HG03442 (cell line): ENCODE results near the gene DHRS7B.

Experiments used
- ATAC-seq: cut with Tn5 transposase; IDR thresholded peaks from one replicate; pipeline ENCODE4 v1.9.1; 2021; ENCODE audit warnings: mild to moderate bottlenecking, moderate library complexity; ENCODE audit not compliant: unreplicated experiment

Gene DHRS7B

DNA sequence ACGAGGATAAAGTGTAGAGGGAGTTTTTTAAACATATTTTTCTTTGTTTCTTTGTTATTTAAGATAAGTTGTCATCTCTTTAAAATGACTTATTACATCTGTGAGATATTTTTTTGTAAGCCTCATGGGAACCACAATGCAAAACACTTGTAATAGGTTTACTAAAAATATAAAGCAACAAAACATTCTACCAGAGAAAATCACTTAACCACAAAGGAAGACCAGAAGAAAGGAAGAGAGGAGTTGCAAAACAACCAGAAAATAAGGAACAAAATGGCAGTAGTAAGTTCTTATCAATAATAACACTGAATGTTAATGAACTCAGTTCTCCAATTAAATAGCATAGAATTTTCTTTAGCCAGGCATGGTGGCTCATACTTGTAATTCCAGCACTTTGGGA is 22.9 kb downstream of the DHRS7B start:
- no peak for ATAC-seq

DNA sequence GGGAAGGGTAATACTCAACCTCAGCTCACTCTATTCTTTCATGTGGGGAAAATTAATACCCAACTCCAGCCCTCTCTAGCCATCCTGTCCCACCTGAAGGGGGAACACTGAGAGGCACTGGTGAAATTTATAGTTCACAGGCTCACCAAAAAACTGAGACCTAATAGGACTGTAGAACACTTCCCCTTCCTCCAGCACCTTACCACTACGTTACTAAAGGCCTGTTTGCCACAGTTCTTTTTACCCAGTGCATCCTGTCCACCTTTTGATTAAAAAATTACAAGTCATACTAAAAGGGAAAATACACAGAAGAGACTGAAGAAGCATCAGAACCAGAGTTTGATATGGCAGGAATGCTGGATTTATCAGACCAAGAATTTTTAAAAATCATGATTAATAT is 26.0 kb downstream of the DHRS7B start:
- ATAC-seq = no peak

DNA sequence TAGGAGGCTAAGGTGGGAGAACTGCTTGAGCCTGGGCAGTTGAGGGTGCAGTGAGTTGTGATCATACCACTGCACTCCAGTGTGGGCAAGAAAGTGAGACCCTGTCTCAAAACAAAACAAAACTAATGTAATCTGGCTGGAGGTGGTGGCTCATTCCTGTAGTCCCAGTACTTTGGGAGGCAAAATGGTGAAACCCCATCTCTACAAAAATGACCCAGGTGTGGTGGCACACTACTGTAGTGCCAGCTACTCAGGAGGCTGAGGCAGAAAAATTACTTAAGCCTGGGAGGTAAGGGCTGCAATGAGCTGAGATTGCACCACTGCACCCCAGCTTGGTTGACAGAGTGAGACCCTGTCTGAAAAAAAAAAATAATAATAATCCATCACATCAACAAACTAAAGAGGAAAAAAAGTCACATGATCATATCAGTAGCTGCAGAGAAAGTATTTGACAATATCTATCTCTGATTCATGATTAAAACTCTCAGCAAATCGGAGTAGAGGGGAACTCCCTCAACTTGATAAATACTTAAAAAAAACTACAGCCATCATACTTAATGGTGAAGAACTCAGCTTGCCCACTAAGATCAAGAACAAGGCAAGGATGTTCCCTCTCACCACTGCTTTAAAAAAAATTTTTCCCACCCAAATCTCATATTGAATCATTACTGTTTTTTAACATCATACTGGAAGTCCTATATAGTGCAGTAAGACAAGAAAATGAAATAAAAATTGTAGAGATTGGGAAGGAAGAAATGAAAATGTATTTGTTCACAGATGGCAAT is 31.0 kb downstream of the DHRS7B start:
- no peak for ATAC-seq

DNA sequence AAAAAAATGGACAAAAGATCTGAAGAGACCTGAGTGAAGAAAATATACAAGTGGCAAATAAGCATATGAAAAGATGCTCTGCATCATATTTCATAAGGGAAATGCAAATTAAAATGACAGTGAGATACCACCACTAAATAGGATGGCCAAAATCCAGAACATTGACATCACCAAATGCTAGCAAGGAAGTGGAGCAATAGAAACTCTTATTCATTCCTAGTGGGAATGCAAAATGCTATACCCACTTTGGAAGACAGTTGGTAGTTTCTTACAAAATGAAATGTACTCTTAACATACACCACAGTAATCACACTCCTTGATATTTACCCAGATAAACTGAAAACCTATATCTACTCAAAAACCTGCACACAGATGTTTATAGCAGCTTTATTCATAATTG is 33.6 kb downstream of the DHRS7B start:
- ATAC-seq = no peak

DNA sequence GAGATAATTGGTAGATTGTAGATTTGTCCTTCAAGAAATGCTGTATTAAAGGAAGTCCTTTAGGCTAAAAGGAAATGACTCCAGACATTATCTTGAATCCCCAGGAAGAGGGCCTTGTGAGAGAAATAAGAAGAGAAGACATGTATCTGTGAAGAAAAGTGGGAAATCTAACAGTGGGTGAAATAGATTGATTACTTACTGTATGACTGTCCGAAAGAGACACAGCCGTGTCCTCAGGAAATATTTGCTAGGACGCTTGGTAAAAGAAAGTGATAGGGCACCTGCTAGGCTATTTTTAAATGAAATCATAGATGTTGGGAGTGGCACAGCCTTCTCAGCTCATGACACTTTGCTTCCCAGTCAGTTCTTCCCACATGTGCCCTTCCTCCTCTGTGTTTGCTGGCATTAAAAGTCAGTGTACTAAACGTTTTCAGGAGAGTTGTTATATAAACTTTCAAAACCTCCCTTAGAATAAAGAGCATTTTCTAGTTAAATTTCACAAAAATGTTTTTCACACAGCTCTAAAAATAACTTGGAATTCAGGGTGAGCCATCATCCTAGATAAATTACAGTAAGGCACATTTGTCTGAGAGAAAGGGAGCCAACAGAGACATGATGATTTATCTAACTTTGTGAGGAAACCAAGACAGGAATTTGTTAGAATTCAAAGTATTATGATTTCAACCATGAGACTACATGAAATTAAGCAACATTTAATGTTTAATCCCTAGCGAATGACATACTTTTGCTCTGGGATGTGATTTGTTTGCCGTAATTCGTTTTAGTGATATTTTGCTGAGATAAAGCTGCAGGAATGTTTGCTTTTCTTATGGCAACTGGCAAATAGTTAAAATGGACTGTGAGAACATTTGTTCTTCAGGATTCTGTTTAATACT is 35.0 kb downstream of the DHRS7B start:
- ATAC-seq = no peak

DNA sequence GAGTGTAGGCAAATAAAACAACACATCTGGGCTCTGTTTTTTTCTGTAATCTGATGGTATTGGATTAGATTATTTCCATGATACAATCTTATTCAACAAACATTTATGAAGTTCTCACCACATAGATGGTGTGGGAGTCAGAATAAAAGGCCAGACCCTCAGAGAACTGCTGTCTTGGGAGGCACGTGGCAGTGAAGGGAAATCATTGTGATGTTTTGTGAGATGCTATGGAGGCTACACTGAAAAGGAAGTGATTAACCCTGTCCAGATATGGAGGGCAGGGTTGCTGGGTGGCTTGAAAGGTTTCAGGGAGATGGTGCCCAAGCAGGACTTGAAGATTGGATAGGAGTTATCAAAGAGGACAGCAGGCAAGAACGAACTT is 35.6 kb downstream of the DHRS7B start:
- no peak for ATAC-seq

DNA sequence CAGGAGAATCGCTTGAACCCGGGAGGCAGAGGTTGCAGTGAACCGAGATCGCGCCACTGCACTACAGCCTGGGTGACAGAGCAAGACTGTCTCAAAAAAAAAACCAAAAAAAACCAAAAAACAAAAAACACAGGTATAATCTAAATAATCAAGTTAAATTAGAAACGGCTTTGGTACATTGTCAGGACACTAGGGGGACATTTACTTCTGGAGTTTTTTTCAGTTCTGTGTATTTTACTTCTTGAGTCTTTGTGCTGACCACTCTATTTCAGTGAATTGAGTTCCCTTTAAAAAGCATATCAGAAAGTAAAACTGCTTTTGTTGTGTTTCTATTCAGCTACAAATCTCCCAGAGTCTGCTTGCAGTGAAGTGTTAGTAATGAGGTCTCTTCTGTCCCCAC is 36.3 kb downstream of the DHRS7B start:
- ATAC-seq = no peak

DNA sequence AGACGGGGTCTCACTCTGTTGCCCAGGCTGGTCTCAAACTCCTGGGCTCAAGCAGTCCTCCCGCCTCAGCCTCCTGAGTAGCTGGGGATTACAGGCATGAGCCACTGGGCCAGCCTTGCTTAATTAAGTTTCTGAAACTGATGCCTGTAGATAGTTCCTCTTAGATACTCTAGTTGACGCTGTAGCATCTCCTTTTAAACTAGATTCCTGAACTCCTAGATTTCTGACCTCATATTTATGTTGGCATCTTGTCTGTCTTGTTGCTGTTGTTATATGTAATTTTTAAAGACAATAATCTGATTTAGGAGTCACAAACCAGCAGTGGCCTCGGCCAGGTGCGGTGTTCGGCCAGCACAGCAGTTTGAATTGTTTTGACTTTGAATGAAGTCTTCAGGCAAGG is 37.5 kb downstream of the DHRS7B start:
- no peak for ATAC-seq

DNA sequence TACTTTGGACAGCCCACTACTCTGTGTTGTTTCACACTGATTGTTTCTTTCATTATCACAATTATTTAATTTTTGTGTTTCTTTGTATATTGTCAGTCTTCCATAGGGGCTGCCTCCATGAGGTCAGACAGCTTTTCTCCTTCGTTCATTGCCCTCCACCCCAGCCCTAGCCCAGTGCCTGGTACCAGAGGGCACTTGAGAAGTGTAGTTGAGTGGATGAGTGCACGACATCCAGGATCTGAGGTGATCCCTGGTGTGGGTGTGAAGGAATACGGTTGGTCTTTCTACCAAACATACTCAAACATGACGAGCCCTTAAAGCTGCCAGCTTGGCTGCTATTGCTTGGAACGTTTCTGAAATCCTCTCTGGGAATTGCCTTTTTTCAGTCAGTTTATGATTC is 37.9 kb downstream of the DHRS7B start:
- ATAC-seq = no peak

DNA sequence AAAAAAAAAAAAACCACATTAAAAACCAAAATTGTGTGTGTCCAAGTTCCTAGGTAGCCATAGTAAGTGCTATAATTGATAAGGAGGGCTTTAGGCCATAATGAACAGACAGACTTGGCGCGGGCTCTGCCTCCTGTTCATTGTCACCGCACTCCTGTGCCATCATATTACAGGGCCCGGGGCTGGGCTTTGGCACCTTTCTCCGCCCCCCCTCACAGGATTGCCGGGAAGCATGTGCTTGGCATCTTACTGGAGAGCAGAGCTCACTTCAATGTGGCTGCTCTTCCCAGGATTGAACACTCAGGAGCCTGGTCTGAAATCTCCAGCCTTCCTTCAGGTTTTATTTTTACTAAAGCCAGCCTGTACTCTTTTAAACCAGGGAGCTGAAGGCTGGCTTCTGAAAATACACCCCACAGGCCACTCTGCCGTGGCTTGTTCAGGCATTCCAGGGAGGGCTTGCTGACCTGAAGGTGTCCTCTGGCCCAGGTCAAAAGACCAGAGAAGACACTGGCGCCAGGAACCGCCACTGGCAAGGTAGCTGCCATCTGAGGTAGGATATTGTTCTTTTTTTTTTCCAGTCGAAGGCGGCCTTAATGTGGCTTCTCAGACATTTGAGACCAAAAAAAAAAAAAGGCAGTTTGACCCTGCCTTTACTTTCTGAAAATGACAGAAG is 39.3 kb downstream of the DHRS7B start:
- no peak for ATAC-seq

DNA sequence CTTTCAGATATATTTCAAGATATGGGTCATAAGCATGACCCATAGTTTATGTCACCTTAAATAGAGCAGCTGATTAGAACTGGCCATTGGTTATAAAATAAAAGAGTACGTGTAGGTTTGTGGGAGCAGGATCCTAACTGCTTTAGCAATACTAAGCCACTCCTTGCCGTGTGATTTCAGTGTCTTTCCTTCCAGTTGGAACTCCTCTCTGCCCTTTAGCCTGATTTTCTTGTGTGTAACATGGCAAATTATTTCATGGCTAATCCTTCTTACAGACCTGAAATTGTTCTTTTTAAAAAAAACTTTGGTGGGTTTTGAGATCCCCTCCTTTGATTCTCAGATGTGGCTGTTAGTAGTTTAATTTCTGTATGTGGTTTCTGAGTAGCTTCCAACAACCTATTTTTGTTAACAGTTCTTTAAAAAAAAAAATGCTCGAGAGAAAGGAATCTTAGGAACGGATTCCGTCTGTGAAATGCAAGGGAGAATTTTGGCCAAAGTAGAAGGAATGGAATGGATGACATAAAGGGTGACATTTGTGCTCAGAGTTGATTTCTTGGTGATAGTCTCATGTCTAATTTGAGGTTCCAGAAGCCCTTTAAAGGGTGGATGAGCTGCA is 39.9 kb downstream of the DHRS7B start:
- ATAC-seq = no peak

DNA sequence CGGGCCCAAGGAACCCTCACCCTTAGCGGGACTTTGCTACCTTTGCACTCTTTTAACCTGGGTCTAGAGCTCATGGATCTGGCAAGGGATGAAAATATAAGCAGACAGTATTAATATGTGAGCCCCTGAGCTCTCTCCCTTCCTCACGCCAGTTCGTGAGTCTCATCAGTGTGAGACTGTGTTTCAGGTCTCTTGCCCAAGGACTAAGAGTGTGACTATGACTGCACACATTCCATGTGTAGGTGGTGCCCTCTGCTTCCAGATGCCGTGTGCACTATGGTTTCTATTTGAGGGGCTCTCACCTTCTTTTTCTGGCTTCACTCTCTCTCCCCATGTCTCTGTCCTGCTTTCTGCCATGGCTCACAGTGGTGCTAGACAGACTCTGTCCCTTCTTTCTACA is 40.5 kb downstream of the DHRS7B start:
- no peak for ATAC-seq

DNA sequence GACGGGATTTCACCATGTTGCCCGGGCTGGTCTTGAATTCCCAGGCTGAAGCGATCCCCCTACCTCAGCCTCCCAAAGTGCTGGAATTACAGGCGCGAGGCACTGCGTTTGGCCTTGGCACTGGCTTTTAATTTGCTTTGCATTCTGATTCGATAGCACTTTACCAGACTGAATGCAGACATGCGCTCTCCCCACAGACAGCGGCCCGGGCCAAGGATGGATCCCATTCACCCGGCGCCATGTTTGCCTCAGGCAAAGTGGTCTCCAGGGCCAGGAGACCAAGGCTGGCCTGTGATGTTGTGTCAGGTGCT is 41.7 kb downstream of the DHRS7B start:
- ATAC-seq = no peak

DNA sequence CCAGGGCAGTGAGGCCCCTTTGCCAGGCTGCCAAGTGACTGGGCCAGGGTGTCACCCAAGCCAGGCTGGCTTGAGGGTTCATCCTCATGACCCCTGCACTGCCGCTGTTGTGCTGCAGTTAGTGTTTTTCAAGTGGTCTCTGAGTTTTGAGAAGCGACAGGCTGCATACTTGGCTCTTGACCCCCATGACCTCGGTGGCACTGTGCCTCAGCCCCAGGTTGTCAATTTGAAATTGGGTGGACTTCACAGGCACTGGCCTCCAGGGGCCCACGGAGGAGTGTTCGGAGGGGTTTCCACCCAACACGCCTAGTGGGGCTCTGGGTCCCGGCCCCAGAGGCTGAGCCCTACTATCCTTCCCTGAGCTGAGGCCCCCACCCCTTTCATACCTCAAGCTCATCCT is 42.7 kb downstream of the DHRS7B start:
- ATAC-seq = no peak

DNA sequence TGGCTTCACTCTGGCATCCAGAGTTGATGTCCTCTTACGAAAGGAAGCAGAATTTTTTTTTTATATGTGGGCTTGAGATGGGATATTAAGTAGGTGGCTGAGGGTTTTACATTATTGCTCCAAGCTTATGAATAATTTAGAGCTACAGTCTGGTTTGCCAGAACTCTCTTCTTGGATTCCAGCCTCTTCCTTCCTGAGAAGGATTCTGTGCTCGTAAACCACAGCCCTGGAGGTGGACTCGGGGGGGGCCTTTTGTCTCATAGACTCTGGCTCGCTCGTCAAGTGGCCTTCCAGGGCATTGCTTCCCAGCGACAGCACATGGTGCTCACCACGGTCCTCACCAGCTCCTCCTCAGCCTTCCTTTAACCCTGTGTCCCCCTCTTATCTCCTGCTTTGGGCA is 44.0 kb downstream of the DHRS7B start:
- no peak for ATAC-seq

DNA sequence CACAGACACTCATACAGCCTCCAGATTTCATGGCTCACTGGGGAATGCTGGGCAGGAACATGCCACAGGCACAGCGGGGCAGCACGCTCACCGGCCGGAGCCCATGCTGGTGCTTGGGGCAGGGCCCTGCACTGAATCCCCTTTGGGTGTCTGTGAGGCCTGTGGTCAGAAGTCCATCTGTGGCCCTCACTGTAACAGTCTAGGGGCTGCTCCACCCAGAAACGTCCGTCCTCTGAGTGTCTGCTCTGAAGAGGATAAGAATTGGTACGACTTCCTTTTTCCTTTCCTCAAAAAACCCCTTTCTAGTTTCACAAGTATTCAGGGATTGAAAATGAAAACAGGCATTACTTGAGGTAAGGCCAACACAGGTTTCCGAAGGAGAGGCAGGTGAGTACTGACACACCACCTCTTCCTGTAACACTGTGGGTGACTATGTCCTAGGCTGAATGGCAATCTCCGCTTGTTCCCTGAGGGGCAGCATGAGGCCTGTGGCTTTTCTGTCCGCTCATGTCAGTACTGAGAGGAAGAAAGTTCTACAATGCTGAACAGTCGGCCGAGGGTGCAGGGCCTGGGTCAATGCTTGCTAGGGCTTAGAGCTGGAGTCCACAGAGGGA is 44.7 kb downstream of the DHRS7B start:
- ATAC-seq = peak; percentile 61

DNA sequence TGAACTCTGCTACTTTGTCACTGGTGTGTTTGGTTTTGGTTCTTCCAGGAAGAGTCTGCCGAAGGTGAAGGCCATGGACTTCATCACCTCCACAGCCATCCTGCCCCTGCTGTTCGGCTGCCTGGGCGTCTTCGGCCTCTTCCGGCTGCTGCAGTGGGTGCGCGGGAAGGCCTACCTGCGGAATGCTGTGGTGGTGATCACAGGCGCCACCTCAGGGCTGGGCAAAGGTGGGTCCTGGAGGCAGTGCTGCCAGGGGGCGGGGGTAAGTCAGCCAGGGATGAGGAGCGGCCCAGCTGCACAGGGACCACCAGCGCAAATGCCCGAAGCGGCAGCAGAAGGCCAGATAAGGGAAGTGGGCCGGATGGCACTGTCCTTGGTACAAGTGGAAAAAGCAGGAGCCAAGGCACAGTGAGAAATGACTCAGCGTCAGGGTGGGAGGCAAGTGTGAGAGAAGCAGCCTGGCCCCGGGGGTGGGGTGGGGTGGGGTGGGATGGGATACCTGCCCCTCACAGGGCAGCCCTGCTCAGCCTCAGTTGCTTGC is 45.3 kb downstream of the DHRS7B start:
- no peak for ATAC-seq

DNA sequence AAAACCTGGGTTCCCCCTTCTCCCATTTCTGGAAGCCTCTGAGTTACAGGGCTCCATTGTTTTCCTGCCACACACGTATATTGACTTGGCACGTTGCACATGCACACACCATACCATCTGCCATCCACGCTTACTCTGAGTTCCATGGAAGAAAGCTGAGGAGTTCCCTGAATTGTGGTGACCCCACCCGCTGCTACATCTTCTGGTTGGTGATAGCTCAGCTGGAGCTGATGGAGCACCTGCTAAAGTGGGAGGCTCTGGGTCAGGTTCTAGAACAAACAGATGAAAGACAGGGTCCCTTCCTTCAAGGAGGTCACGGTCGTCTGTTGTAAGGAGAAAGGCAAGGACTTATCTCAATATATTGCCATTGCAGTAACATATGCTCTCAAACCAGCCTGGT is 46.1 kb downstream of the DHRS7B start:
- ATAC-seq = no peak

DNA sequence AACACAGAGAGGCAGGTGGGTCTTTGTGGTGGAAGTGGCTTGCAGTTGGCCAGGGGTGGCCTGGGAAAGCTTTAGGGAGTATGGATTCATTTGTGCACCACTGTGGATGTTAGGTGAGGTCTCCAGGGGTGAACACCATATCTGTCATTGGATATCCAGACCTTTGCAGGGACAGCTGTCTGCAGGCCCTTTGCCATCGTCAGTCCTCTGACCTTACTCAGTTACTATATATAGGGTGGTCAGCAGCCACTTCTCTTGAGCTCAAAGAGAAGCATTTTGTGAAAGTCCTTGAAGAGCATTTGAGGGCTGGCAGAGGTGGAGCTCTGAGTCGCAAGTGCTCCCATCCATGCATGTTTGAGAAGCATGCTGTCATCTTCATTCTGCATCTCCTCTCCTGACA is 46.8 kb downstream of the DHRS7B start:
- ATAC-seq = no peak

DNA sequence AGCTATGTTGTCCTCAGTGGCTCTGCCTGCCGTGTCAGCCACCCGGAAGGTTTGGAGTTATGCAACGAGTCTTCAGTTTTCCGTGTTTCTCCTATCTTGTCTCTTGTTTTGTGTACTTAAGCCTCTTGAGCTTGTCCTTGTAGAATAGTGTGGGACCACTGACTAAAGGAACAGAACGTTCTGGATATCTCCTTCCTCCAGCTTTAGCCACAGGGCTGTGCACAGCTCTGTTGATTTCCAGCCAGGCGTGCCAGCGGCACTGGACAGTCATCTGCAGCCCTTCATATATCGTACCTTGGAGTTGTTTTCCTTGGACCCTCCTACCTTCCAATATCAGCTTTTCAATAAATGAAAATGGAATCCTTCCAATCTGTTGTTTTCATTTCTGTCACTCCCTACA is 47.4 kb downstream of the DHRS7B start:
- ATAC-seq = no peak

DNA sequence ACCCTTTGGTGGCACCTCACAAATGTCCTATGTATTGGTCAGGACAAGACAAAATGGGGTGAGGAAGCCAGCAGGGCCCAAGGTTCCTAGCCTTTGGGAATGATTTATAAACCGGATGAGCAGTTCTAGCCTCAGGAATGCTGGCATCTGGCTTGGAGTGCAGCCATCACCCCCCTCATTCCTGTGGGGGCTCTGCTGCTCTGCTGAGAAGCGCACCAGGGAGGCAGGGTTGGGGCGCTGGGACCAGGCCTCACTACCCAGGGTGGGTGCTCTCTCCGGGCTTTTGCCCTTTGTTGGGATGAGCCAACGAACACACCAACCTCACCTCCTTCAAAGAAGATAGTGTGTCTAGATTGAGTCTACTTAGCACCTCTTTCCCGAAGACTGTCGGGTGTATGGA is 47.9 kb downstream of the DHRS7B start:
- ATAC-seq = no peak
